ENCODE results near the gene S1PR4. TPM values are rescaled to one million over a fixed set of nuclear protein-coding genes. Genes with fewer than 3 reads are reported as not detected.

Gene S1PR4
- polyA plus RNA-seq, 1 experiment: not detected

DNA sequence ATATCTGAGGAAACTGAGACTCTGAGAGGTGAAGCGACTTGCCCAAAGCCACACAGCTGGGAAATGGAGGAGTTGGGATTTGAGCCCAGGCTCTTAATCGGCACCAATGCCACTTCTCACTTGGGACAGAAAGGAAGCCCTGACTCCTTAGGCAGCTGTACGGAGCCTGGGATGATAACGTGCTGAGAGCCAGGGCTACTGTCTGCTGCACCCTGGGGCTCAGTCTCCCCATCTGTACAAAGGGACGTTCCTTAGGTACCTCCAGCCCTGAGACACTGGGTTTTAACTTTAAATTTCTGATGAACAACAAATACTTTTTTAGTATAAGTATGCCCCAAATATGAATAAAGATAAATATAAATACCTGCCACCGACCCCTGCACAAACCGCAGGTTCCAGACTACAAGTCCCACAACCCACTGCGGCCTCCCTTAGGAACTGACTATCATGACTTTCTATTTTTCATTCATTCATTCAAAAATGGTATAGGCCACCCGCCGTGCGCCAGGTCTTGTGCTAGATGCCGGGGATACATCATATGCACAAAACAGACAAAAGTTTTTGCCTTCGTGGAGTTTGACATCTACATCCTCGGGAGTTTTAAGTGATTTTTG is 6.4 kb downstream of the S1PR4 start:
- Histone ChIP-seq H3K36me3 (ENCODE audit: control insufficient read depth, insufficient read depth, low read length) (peaks cover 3% of the 10 kb centered on the region; the same call in 1 of the 2 replicates), H3K27me3 (ENCODE audit: control insufficient read depth, insufficient read depth, low read length) (no peaks in the 10 kb centered on the region), H3K4me3 (ENCODE audit: low read depth, low read length) (peak overlapping the region; percentile 44)
- CTCF ChIA-PET: interaction anchor here (1.2 to 1.5 kb wide), 4 partner anchors 9 to 234 kb away, joined by 3 to 5 read pairs (median 4); no protein-coding TSS in a partner anchor
- POLR2A ChIA-PET: no interaction called here
- DNase-seq (ENCODE audit: low read depth): no peak
- TF ChIP-seq, protein P1, sequence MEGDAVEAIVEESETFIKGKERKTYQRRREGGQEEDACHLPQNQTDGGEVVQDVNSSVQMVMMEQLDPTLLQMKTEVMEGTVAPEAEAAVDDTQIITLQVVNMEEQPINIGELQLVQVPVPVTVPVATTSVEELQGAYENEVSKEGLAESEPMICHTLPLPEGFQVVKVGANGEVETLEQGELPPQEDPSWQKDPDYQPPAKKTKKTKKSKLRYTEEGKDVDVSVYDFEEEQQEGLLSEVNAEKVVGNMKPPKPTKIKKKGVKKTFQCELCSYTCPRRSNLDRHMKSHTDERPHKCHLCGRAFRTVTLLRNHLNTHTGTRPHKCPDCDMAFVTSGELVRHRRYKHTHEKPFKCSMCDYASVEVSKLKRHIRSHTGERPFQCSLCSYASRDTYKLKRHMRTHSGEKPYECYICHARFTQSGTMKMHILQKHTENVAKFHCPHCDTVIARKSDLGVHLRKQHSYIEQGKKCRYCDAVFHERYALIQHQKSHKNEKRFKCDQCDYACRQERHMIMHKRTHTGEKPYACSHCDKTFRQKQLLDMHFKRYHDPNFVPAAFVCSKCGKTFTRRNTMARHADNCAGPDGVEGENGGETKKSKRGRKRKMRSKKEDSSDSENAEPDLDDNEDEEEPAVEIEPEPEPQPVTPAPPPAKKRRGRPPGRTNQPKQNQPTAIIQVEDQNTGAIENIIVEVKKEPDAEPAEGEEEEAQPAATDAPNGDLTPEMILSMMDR (IDR thresholded peaks at IDR 0.05; ENCODE audit: insufficient read depth, low read depth, low read length): no peak

DNA sequence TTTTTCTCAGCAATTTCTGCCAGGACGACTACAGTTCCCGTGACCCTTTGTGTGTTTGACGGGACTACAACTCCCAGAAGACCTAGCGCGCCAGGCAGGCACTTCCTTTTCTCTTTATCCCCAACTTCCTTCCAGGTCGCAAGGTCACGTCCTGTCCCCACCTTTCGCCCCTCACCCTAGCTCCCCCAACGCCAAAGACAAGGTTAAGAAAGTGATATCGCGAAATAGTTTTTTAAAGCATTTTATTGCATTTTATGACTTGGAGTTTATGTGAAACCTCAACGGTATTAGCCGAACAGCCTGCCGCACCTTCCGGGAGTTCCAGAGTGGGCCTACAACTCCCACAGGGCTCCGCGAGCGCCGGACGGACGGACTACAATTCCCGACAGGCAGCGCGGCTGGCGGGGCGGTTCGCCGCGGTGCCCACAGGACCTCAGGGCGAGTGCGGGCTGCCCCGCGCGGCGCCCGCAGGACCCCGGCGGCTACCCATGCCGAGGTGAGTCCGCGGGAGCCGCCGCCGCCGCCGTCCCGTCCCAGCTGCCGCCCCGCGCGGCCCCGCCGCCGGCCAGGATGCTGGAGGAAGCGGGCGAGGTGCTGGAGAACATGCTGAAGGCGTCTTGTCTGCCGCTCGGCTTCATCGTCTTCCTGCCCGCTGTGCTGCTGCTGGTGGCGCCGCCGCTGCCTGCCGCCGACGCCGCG is 7.0 kb downstream of the S1PR4 start, which contains the start of gene NCLN:
TSS of gene NCLN (plus strand) at position 470 of the 699 bp plus-strand sequence. CDS start at position 571, 101 bp downstream.
- peaks cover 3% of the 10 kb centered on the region; the same call in 1 of the 2 replicates for H3K36me3 ChIP-seq (ENCODE audit: control insufficient read depth, insufficient read depth, low read length)
- no peaks in the 10 kb centered on the region for H3K27me3 ChIP-seq (ENCODE audit: control insufficient read depth, insufficient read depth, low read length)
- CTCF ChIA-PET: interaction anchor here (1.2 to 1.4 kb wide), 4 partner anchors 25 to 235 kb away, joined by 3 to 4 read pairs (median 4); no protein-coding TSS in a partner anchor
- peak within 1 kb of the TSS; percentile 72 for H3K4me3 ChIP-seq (ENCODE audit: low read depth, low read length)
- DNase-seq (ENCODE audit: low read depth): peak; percentile 73
- POLR2A ChIA-PET: no interaction called here
- TF ChIP-seq, protein P1 (IDR thresholded peaks at IDR 0.05; ENCODE audit: insufficient read depth, low read depth, low read length): no peak

DNA sequence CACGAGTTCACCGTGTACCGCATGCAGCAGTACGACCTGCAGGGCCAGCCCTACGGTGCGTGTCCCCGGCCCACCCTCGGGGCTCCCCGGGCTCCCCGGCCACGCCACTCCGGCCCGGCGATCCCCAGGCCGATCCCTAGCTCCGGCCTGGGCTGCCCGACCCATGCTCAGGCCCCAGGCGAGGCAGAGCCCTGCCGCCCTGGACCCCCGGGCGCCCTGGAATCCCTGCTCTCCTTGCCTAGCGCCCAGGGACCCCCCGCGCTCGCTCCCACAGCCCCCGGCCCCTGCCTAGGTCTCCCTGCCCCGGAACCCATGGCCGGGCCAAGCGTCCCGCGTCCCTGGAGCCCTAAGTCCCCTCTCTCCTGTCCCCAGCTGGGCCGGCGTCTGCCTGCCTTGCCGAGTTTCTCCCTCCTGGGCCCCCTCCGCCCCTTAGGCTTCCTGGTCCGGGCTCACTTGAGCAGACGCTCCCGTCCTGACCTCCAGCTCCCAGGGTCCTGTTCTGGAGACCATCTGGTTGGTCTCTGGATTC is 7.7 kb downstream of the S1PR4 start:
- POLR2A ChIA-PET: no interaction called here
- DNase-seq (ENCODE audit: low read depth): no peak
- CTCF ChIA-PET: interaction anchor here (1.2 to 1.4 kb wide), 3 partner anchors 25 to 235 kb away, joined by 3 to 4 read pairs (median 3); no protein-coding TSS in a partner anchor
- TF ChIP-seq, protein P1 (IDR thresholded peaks at IDR 0.05; ENCODE audit: insufficient read depth, low read depth, low read length): no peak
- Histone ChIP-seq H3K36me3 (ENCODE audit: control insufficient read depth, insufficient read depth, low read length) (peaks cover 3% of the 10 kb centered on the region; the same call in 1 of the 2 replicates), H3K27me3 (ENCODE audit: control insufficient read depth, insufficient read depth, low read length) (no peaks in the 10 kb centered on the region), H3K4me3 (ENCODE audit: low read depth, low read length) (peak overlapping the region; percentile 72)

DNA sequence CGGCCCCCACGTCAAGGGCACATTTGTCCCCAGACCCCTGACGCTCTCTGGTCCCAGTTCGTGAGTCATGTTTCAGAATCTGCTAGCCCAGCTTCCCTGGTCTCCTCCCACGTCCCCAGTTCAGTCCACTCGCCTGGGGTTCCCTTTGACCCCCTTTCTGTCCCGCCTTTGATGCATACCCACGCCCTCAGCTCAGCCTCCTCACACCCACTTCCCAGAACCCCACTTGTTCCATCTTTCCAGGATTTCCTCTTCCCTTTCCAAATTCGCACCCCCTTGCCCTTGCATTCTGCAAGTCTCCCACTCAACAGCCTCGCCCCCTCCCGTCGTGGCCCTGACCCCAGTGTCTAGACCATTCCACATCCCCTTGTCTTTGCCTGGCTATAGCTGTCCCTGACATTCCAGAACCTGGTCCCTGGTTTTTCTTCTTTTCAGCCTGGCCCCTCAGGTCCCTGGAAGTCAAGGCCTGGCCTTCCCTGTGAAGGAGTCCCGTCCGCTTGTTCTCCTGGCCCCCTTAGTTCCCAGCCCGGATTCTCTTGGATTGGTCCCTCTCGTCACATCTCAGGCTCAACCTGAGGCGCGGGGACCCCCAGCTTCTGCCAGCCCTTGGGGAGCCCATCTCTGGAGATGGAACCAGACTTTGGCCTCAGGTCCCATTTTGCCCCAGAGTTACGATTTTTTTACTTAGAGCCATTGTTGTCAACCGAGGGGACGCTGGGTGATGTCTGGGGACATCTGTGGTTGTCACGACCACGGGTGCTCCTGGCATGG is 8.5 kb downstream of the S1PR4 start:
- H3K36me3 ChIP-seq (ENCODE audit: control insufficient read depth, insufficient read depth, low read length): peaks cover 3% of the 10 kb centered on the region; the same call in 1 of the 2 replicates
- DNase-seq (ENCODE audit: low read depth): no peak
- peak overlapping the region; percentile 72 for H3K4me3 ChIP-seq (ENCODE audit: low read depth, low read length)
- TF ChIP-seq, protein P1 (IDR thresholded peaks at IDR 0.05; ENCODE audit: insufficient read depth, low read depth, low read length): no peak
- POLR2A ChIA-PET: no interaction called here
- CTCF ChIA-PET: interaction anchor here (0.9 to 1.4 kb wide), 3 partner anchors 23 to 58 kb away, joined by 3 to 4 read pairs (median 3); no protein-coding TSS in a partner anchor
- H3K27me3 ChIP-seq (ENCODE audit: control insufficient read depth, insufficient read depth, low read length): no peaks in the 10 kb centered on the region
